ENCODE data around the gene TMC3.

TMC3 gene

GRCh38 chr15:81407718-81408117 lies 33.7 kb upstream of the TMC3 start:
- Histone ChIP-seq H3K9me3 (ENCODE audit: low read length) (no peaks in the 10 kb centered on the region), H3F3A (ENCODE audit: insufficient read depth, low read length) (no peaks in the 10 kb centered on the region), H3K27ac (ENCODE audit: low read depth, low read length, poor library complexity, severe bottlenecking) (no peak overlapping the region), H3K4me1 (ENCODE audit: insufficient read depth, low read length, severe bottlenecking) (no peaks in the 10 kb centered on the region), H3K4me2 (ENCODE audit: low read length) (no peak overlapping the region), H3K79me2 (ENCODE audit: insufficient read depth, low read length) (no peaks in the 10 kb centered on the region), H3K9ac (ENCODE audit: low read length) (no peak overlapping the region), H3K27me3 (ENCODE audit: insufficient read depth, low read length) (no peaks in the 10 kb centered on the region), H3K36me3 (ENCODE audit: insufficient read depth, low read length) (no peaks in the 10 kb centered on the region), H4K20me1 (ENCODE audit: insufficient read depth, low read length) (no peaks in the 10 kb centered on the region), H2AFZ (ENCODE audit: low read length) (no peak overlapping the region), H3K9me2 (ENCODE audit: low read depth, low read length) (no peaks in the 10 kb centered on the region), H3K4me3 (ENCODE audit: low read depth, low read length, poor library complexity, severe bottlenecking) (no peak overlapping the region)
- TF ChIP-seq CTCF (IDR thresholded peaks at IDR 0.05; ENCODE audit: low read length): no peak
- no peak for TF ChIP-seq EZH2 (IDR thresholded peaks at IDR 0.05; ENCODE audit: borderline replicate concordance, low read length)

GRCh38 chr15:81407176-81407575 lies 33.2 kb upstream of the TMC3 start:
- Histone ChIP-seq H3K79me2 (ENCODE audit: insufficient read depth, low read length) (no peaks in the 10 kb centered on the region), H4K20me1 (ENCODE audit: insufficient read depth, low read length) (no peaks in the 10 kb centered on the region), H3F3A (ENCODE audit: insufficient read depth, low read length) (no peaks in the 10 kb centered on the region), H3K4me2 (ENCODE audit: low read length) (no peak overlapping the region), H3K9ac (ENCODE audit: low read length) (no peak overlapping the region), H3K4me3 (ENCODE audit: low read depth, low read length, poor library complexity, severe bottlenecking) (no peak overlapping the region), H3K4me1 (ENCODE audit: insufficient read depth, low read length, severe bottlenecking) (no peaks in the 10 kb centered on the region), H3K9me2 (ENCODE audit: low read depth, low read length) (no peaks in the 10 kb centered on the region), H3K27ac (ENCODE audit: low read depth, low read length, poor library complexity, severe bottlenecking) (no peak overlapping the region), H3K36me3 (ENCODE audit: insufficient read depth, low read length) (no peaks in the 10 kb centered on the region), H3K27me3 (ENCODE audit: insufficient read depth, low read length) (no peaks in the 10 kb centered on the region), H2AFZ (ENCODE audit: low read length) (no peak overlapping the region), H3K9me3 (ENCODE audit: low read length) (no peaks in the 10 kb centered on the region)
- TF ChIP-seq CTCF (IDR thresholded peaks at IDR 0.05; ENCODE audit: low read length) (no peak), EZH2 (IDR thresholded peaks at IDR 0.05; ENCODE audit: borderline replicate concordance, low read length) (no peak)

GRCh38 chr15:81400640-81401236 lies 26.7 kb upstream of the TMC3 start:
- no peaks in the 10 kb centered on the region for H3K36me3 ChIP-seq (ENCODE audit: insufficient read depth, low read length)
- H3K9me3 ChIP-seq (ENCODE audit: low read length): no peaks in the 10 kb centered on the region
- no peaks in the 10 kb centered on the region for H3K9me2 ChIP-seq (ENCODE audit: low read depth, low read length)
- no peak overlapping the region for H3K4me3 ChIP-seq (ENCODE audit: low read depth, low read length, poor library complexity, severe bottlenecking)
- no peaks in the 10 kb centered on the region for H4K20me1 ChIP-seq (ENCODE audit: insufficient read depth, low read length)
- no peak overlapping the region for H3K27ac ChIP-seq (ENCODE audit: low read depth, low read length, poor library complexity, severe bottlenecking)
- H3F3A ChIP-seq (ENCODE audit: insufficient read depth, low read length): no peaks in the 10 kb centered on the region
- no peaks in the 10 kb centered on the region for H3K27me3 ChIP-seq (ENCODE audit: insufficient read depth, low read length)
- TF ChIP-seq EZH2 (IDR thresholded peaks at IDR 0.05; ENCODE audit: borderline replicate concordance, low read length) (no peak), CTCF (IDR thresholded peaks at IDR 0.05; ENCODE audit: low read length) (peak; percentile 70)
- no peak overlapping the region for H2AFZ ChIP-seq (ENCODE audit: low read length)
- H3K4me1 ChIP-seq (ENCODE audit: insufficient read depth, low read length, severe bottlenecking): no peaks in the 10 kb centered on the region
- H3K79me2 ChIP-seq (ENCODE audit: insufficient read depth, low read length): no peaks in the 10 kb centered on the region
- no peak overlapping the region for H3K9ac ChIP-seq (ENCODE audit: low read length)
- H3K4me2 ChIP-seq (ENCODE audit: low read length): no peak overlapping the region
